ENCODE data around the gene LKAAEAR1. TPM values are rescaled to one million over a fixed set of nuclear protein-coding genes. Genes with fewer than 3 reads are reported as not detected.

LKAAEAR1 gene
- total and polyA plus RNA-seq, 9 of the 15 experiments (the other 6 are each of a cell fraction or from before 2014, with no cell fraction given), result not detected

GRCh38 chr20:64038565-64039292, 45.5 kb downstream of the LKAAEAR1 start (continued):
- TF ChIP-seq, protein P1, sequence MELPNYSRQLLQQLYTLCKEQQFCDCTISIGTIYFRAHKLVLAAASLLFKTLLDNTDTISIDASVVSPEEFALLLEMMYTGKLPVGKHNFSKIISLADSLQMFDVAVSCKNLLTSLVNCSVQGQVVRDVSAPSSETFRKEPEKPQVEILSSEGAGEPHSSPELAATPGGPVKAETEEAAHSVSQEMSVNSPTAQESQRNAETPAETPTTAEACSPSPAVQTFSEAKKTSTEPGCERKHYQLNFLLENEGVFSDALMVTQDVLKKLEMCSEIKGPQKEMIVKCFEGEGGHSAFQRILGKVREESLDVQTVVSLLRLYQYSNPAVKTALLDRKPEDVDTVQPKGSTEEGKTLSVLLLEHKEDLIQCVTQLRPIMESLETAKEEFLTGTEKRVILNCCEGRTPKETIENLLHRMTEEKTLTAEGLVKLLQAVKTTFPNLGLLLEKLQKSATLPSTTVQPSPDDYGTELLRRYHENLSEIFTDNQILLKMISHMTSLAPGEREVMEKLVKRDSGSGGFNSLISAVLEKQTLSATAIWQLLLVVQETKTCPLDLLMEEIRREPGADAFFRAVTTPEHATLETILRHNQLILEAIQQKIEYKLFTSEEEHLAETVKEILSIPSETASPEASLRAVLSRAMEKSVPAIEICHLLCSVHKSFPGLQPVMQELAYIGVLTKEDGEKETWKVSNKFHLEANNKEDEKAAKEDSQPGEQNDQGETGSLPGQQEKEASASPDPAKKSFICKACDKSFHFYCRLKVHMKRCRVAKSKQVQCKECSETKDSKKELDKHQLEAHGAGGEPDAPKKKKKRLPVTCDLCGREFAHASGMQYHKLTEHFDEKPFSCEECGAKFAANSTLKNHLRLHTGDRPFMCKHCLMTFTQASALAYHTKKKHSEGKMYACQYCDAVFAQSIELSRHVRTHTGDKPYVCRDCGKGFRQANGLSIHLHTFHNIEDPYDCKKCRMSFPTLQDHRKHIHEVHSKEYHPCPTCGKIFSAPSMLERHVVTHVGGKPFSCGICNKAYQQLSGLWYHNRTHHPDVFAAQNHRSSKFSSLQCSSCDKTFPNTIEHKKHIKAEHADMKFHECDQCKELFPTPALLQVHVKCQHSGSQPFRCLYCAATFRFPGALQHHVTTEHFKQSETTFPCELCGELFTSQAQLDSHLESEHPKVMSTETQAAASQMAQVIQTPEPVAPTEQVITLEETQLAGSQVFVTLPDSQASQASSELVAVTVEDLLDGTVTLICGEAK (IDR thresholded peaks at IDR 0.05), result no peak
- TF ChIP-seq, protein P1 (CRISPR knock-in tag; IDR thresholded peaks at IDR 0.05), result no peak
- TF ChIP-seq HMGN3 (IDR thresholded peaks at IDR 0.05; ENCODE audit: borderline replicate concordance, extremely low read depth, insufficient read length, low read depth, low read length), result no peak
- TF ChIP-seq USF2 (CRISPR knock-in tag; IDR thresholded peaks at IDR 0.05), result no peak
- no peak for TF ChIP-seq TAF7 (tag; IDR thresholded peaks at IDR 0.05)
- TF ChIP-seq, protein P2, sequence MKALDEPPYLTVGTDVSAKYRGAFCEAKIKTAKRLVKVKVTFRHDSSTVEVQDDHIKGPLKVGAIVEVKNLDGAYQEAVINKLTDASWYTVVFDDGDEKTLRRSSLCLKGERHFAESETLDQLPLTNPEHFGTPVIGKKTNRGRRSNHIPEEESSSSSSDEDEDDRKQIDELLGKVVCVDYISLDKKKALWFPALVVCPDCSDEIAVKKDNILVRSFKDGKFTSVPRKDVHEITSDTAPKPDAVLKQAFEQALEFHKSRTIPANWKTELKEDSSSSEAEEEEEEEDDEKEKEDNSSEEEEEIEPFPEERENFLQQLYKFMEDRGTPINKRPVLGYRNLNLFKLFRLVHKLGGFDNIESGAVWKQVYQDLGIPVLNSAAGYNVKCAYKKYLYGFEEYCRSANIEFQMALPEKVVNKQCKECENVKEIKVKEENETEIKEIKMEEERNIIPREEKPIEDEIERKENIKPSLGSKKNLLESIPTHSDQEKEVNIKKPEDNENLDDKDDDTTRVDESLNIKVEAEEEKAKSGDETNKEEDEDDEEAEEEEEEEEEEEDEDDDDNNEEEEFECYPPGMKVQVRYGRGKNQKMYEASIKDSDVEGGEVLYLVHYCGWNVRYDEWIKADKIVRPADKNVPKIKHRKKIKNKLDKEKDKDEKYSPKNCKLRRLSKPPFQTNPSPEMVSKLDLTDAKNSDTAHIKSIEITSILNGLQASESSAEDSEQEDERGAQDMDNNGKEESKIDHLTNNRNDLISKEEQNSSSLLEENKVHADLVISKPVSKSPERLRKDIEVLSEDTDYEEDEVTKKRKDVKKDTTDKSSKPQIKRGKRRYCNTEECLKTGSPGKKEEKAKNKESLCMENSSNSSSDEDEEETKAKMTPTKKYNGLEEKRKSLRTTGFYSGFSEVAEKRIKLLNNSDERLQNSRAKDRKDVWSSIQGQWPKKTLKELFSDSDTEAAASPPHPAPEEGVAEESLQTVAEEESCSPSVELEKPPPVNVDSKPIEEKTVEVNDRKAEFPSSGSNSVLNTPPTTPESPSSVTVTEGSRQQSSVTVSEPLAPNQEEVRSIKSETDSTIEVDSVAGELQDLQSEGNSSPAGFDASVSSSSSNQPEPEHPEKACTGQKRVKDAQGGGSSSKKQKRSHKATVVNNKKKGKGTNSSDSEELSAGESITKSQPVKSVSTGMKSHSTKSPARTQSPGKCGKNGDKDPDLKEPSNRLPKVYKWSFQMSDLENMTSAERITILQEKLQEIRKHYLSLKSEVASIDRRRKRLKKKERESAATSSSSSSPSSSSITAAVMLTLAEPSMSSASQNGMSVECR (CRISPR knock-in tag; IDR thresholded peaks at IDR 0.05), result peak; percentile 89
- no peak for TF ChIP-seq ZNF518B (CRISPR knock-in tag; IDR thresholded peaks at IDR 0.05)
- TF ChIP-seq XRCC5 (IDR thresholded peaks at IDR 0.05; ENCODE audit: low read depth, low read length), result no peak; the same call in 1 of the 2 replicates

Data from K562 (cell line).